K562 (cell line): ENCODE results near the gene ARF5. TPM values are rescaled to one million over a fixed set of nuclear protein-coding genes. Genes with fewer than 3 reads are reported as not detected.
"Not testable (repeated sequence)": the region's sequence is repeated elsewhere in the genome, so short reads cannot be mapped to it uniquely, and the experiment has no call there.

Experiments
- ATAC-seq: fragments of 200-7000 bp; cut with Tn5 transposase; 3 replicates; pipeline ENCODE4 v1.9.1; 2020; ENCODE audit warnings: moderate library complexity
- BruUV-seq: library from RNA; stranded (reverse); fragments of 400-500 nt; replicated peaks from 2 replicates; lab custom pipeline; 2021; lab: Mats Ljungman, UMichigan
- CTCF ChIA-PET: fragments of 300-600 bp; formaldehyde crosslinking; extraction: SDS; loops from one replicate; lab custom pipeline; 2021; ENCODE audit warnings: low intra/inter-chr PET ratio; lab: Yijun Ruan, JAX
- POLR2A ChIA-PET: fragments of 300-600, 350-650 bp; sonication (Branson Sonifier 250); formaldehyde crosslinking; extraction: SDS; loops from one replicate; lab custom pipeline; 2021; ENCODE audit warnings: antibody characterized with exemption, inconsistent platforms; lab: Yijun Ruan, JAX
- DNase-seq, 4 experiments: peaks; one replicate each; pipeline versions ENCODE4 v3.0.0 to v3.0.0-alpha.2; 2011 to 2018; ENCODE audit warnings: low spot score in 3 of 4, mixed read lengths in 3 of 4; ENCODE audit errors: extremely low read depth in 1 of 4
- FAIRE-seq: peaks from 2 replicates; lab custom pipeline; 2011; peaks lifted over from hg19 to GRCh38; lab: Jason Lieb, UNC
- H2AFZ ChIP-seq: 2 replicates; pipeline ENCODE4 v1.6.0; 2011; ENCODE audit warnings: low read depth, low read length, control low read depth, inconsistent platforms
- H3K27ac ChIP-seq: fragments of 200-600 bp; 3 replicates; pipeline ENCODE4 v1.8.0; 2011; ENCODE audit warnings: low read depth, mild to moderate bottlenecking, control low read depth, inconsistent platforms, low read length, moderate library complexity, mixed read lengths; ENCODE audit errors: extremely low read depth
- H3K27me3 ChIP-seq, 2 experiments: fragments of 300-600 bp in 1 of 2; 2 replicates in 1 of 2; 3 replicates in 1 of 2; pipeline versions ENCODE4 v1.6.0 to v1.8.0; 2011; ENCODE audit warnings: inconsistent platforms in 2 of 2, low read length in 2 of 2, mild to moderate bottlenecking in 1 of 2, mixed read lengths in 1 of 2, moderate library complexity in 1 of 2; ENCODE audit not compliant: control insufficient read depth in 2 of 2, insufficient read depth in 2 of 2
- H3K36me3 ChIP-seq: fragments of 300-600 bp; 3 replicates; pipeline ENCODE4 v1.8.0; 2011; ENCODE audit warnings: mild to moderate bottlenecking, low read length, inconsistent platforms; ENCODE audit not compliant: control insufficient read depth, insufficient read depth
- H3K4me1 ChIP-seq, 2 experiments: fragments of 200-600 bp in 1 of 2; replicated peaks in 1 of 2; 2 replicates in 1 of 2; 3 replicates in 1 of 2; pipeline versions ENCODE4 v1.5.1 to v1.8.0; 2011; ENCODE audit warnings: inconsistent platforms in 2 of 2, low read length in 2 of 2, mild to moderate bottlenecking in 1 of 2, mixed read lengths in 1 of 2, moderate library complexity in 1 of 2; ENCODE audit not compliant: control insufficient read depth in 2 of 2, insufficient read depth in 2 of 2
- H3K4me2 ChIP-seq: 2 replicates; pipeline ENCODE4 v1.6.1; 2011; ENCODE audit warnings: low read length, control low read depth, inconsistent platforms, mixed read lengths; ENCODE audit not compliant: insufficient read depth
- H3K4me3 ChIP-seq: fragments of 200-600 bp; sonication (generic), shearing (Covaris generic); 2 replicates; pipeline ENCODE4 v1.5.1; 2016; ENCODE audit warnings: control low read depth, inconsistent platforms
- H3K79me2 ChIP-seq: fragments of 200-600 bp; 3 replicates; pipeline ENCODE4 v1.8.0; 2011; ENCODE audit warnings: low read length, inconsistent platforms; ENCODE audit not compliant: control insufficient read depth, insufficient read depth
- H3K9ac ChIP-seq, 2 experiments: 2 replicates each; pipeline versions ENCODE4 v1.6.0 to v1.6.1; 2011; ENCODE audit warnings: low read depth in 2 of 2, low read length in 2 of 2, control low read depth in 1 of 2, inconsistent platforms in 1 of 2, mild to moderate bottlenecking in 1 of 2, mixed read lengths in 1 of 2; ENCODE audit not compliant: insufficient read depth in 1 of 2
- H3K9me1 ChIP-seq: one replicate; pipeline ENCODE4 v1.6.0; 2011; ENCODE audit warnings: inconsistent platforms, mild to moderate bottlenecking, low read length, moderate library complexity; ENCODE audit not compliant: control insufficient read depth, insufficient read depth
- H3K9me3 ChIP-seq: replicated peaks from 2 replicates; pipeline ENCODE4 v1.5.1; 2011; ENCODE audit warnings: low read depth, low read length, inconsistent platforms; ENCODE audit not compliant: control insufficient read depth, insufficient read depth
- H4K20me1 ChIP-seq: replicated peaks from 2 replicates; pipeline ENCODE4 v1.6.1; 2011; ENCODE audit warnings: low read length, inconsistent platforms, mixed read lengths; ENCODE audit not compliant: control insufficient read depth, insufficient read depth
- E2F3 ChIP-seq: fragments of 250-450 bp; sonication (Bioruptor Pico); IDR thresholded peaks from 2 replicates; pipeline ENCODE4 v1.4.0; 2020; ENCODE audit warnings: mild to moderate bottlenecking
- USF2 ChIP-seq: sonication (generic); formaldehyde crosslinking; IDR thresholded peaks from 2 replicates; pipeline ENCODE4 v1.5.0; 2020; ENCODE audit warnings: missing genetic modification reagents
- WGBS: fragments of 100-300 bp; shearing (Covaris generic); methylation state at CpG from one replicate; pipeline ENCODE4 v1.1.6; 2016; ENCODE audit warnings: low coverage, mixed read lengths; ENCODE audit not compliant: insufficient coverage; ENCODE audit errors: missing lambda C conversion rate; 5-methylcytosine and 5-hydroxymethylcytosine counted together
- in situ Hi-C: fragments of 300-500 bp; cut with MboI; formaldehyde crosslinking; loops from 4 replicates; pipeline ENCODE4 v1.15.0; 2018; ENCODE audit warnings: inconsistent platforms, mixed read lengths
- intact Hi-C: fragments of 100-400 bp; cut with micrococcal nuclease; formaldehyde crosslinking; loops from 2 replicates; pipeline ENCODE4 v1.14.2; 2022
- polyA plus RNA-seq, 8 experiments: library from polyadenylated mRNA; depleted of rRNA in 4 of 8; stranded (reverse) in 5 of 8; unstranded in 3 of 8; fragments of >200 nt; fragmentation: Nextera tagmentation in 2 of 8; fragmentation: Illumina TruSeq in 1 of 8; extraction: Ambion mirVana in 2 of 8; extraction: Trizol in 1 of 8; gene quantifications; 2 replicates each; pipeline versions ENCODE4 v1.2.1 to v1.2.3, GENCODE V29; 2011 to 2014; ENCODE audit warnings: inconsistent platforms in 1 of 8, missing spikeins in 1 of 8
- total RNA-seq, 7 experiments: library from RNA; depleted of rRNA in 6 of 7; stranded (reverse); fragments of >200 nt in 6 of 7; fragmentation: Illumina TruSeq in 2 of 7; extraction: Trizol in 2 of 7; gene quantifications; 2 replicates each; pipeline versions ENCODE4 v1.2.1 to v1.2.3, GENCODE V29; 2011 to 2021; ENCODE audit warnings: low replicate concordance in 1 of 7
- TF ChIP-seq, protein P1 (sequence below): fragments of 450-650 bp; formaldehyde crosslinking; IDR thresholded peaks from 2 replicates; pipeline ENCODE4 v1.4.0; 2020; ENCODE audit warnings: mild to moderate bottlenecking, mixed read lengths
- TF ChIP-seq, protein P2 (sequence below): fragments of 450-650 bp; IDR thresholded peaks from 2 replicates; pipeline ENCODE4 v1.6.1; 2017; ENCODE audit warnings: antibody characterized with exemption

The ARF5 gene
- total and polyA plus RNA-seq, 9 of the 15 experiments (the other 6 are each of a cell fraction or from before 2014, with no cell fraction given): 8.1 to 290 (median 125) TPM

DNA sequence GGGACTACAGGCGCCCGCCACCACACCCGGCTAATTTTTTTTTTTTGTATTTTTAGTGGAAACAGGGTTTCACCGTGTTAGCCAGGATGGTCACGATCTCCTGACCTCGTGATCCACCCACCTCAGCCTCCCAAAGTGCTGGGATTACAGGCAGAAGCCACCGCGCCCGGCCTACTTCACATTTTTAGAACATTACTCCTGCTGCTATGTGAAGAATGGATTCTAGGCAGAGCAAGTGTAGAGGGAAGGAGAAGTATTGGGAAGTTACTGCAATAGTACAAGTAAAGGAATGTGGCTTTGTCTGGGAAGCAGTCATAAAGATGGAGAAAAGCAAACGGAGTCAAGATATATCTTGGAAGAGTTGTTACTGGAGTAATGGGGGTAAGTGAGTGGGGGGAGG is 47.8 kb upstream of the ARF5 start:
- H2AFZ ChIP-seq, H3K27ac ChIP-seq, H3K9ac ChIP-seq, H4K20me1 ChIP-seq, FAIRE-seq, H3K9me1 ChIP-seq, DNase-seq, H3K4me1 ChIP-seq, H3K4me3 ChIP-seq, BruUV-seq, H3K36me3 ChIP-seq, CTCF ChIA-PET, H3K4me2 ChIP-seq, intact Hi-C loops, H3K9me3 ChIP-seq, POLR2A ChIA-PET, H3K79me2 ChIP-seq, in situ Hi-C loops, ATAC-seq: not testable (repeated sequence)
- H3K27me3 ChIP-seq: peaks cover 17 to 30% of the 10 kb centered on the region in 2 experiments; a peak in 4 of 5 replicates
- WGBS: 2% methylated on average over 7 of the region's 10 CpGs

DNA sequence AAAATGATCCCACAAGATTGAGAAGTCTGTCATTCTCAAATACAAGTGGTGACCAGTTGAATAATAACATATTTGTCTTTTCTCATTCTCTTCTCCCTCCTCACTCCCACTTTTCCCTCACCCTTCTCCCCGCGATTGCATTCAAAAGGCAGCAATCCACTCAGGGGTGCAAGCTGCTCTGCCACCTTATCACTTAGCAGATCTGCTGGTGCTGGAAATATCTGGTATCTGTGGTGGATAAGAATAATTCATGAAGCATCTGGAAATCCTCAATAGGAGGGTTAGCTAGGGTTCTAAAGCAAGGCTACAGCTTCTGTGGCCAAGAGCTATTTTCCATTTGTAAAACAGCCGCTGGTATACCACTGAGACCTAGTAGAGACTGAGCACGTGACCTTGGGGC is 46.7 kb upstream of the ARF5 start:
- Histone ChIP-seq H3K79me2 (no peaks in the 10 kb centered on the region), H4K20me1 (no peaks in the 10 kb centered on the region), H3K27ac (no peak overlapping the region), H3K27me3 (peaks cover 14 to 23% of the 10 kb centered on the region in 2 experiments; a peak in 4 of 5 replicates), H3K9ac (no peak overlapping the region), H3K9me3 (no peaks in the 10 kb centered on the region), H3K4me1 (no peaks in the 10 kb centered on the region), H3K9me1 (no peaks in the 10 kb centered on the region), H3K36me3 (no peaks in the 10 kb centered on the region), H2AFZ (no peak overlapping the region), H3K4me2 (no peak overlapping the region), H3K4me3 (no peak overlapping the region)
- CTCF ChIA-PET: interaction anchor here (0.6 kb wide), 1 partner anchor 9 kb away, joined by 4 read pairs; no protein-coding TSS in a partner anchor
- no peak for FAIRE-seq
- in situ Hi-C loops: no loop called here
- no TSS peak for BruUV-seq
- TF ChIP-seq USF2 (CRISPR knock-in tag) (0 out of 2 replicates have a peak, but pooled peaks have one; percentile 32), E2F3 (no peak)
- TF ChIP-seq, protein P1, sequence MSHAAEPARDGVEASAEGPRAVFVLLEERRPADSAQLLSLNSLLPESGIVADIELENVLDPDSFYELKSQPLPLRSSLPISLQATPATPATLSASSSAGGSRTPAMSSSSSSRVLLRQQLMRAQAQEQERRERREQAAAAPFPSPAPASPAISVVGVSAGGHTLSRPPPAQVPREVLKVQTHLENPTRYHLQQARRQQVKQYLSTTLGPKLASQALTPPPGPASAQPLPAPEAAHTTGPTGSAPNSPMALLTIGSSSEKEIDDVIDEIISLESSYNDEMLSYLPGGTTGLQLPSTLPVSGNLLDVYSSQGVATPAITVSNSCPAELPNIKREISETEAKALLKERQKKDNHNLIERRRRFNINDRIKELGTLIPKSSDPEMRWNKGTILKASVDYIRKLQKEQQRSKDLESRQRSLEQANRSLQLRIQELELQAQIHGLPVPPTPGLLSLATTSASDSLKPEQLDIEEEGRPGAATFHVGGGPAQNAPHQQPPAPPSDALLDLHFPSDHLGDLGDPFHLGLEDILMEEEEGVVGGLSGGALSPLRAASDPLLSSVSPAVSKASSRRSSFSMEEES (CRISPR knock-in tag): peak; percentile 44
- TF ChIP-seq, protein P2, sequence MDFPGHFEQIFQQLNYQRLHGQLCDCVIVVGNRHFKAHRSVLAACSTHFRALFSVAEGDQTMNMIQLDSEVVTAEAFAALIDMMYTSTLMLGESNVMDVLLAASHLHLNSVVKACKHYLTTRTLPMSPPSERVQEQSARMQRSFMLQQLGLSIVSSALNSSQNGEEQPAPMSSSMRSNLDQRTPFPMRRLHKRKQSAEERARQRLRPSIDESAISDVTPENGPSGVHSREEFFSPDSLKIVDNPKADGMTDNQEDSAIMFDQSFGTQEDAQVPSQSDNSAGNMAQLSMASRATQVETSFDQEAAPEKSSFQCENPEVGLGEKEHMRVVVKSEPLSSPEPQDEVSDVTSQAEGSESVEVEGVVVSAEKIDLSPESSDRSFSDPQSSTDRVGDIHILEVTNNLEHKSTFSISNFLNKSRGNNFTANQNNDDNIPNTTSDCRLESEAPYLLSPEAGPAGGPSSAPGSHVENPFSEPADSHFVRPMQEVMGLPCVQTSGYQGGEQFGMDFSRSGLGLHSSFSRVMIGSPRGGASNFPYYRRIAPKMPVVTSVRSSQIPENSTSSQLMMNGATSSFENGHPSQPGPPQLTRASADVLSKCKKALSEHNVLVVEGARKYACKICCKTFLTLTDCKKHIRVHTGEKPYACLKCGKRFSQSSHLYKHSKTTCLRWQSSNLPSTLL: no peak
- POLR2A ChIA-PET: no interaction called here
- DNase-seq: no peak
- WGBS: 1% methylated on average over 4 of the region's 4 CpGs
- intact Hi-C loops: no loop called here
- no peak for ATAC-seq
